DND-41 (cell line): ENCODE data around the gene IGFBP6.
A peak's percentile ranks its signal among the peaks of the same experiment; 100 is the strongest.

Source experiments
- ATAC-seq: fragments of 200-7000 bp; cut with Tn5 transposase; 3 replicates; pipeline ENCODE4 v1.9.1; 2021; ENCODE audit warnings: low read depth; ENCODE audit not compliant: insufficient read depth
- DNase-seq: peaks from one replicate; pipeline ENCODE4 v3.0.0-alpha.2; 2020
- H2AFZ ChIP-seq: 2 replicates; pipeline ENCODE4 v1.6.0; 2012; ENCODE audit warnings: low read depth, low read length
- H3K27ac ChIP-seq: 2 replicates; pipeline ENCODE4 v1.5.1; 2012; ENCODE audit warnings: low read length, inconsistent platforms
- H3K27me3 ChIP-seq: fragments of 200-600 bp; sonication (generic); 2 replicates; pipeline ENCODE4 v1.6.0; 2012; ENCODE audit warnings: low read length, mild to moderate bottlenecking, inconsistent platforms; ENCODE audit not compliant: insufficient read depth, poor library complexity
- H3K36me3 ChIP-seq: 2 replicates; pipeline ENCODE4 v1.5.1; 2012; ENCODE audit warnings: low read length, inconsistent platforms; ENCODE audit not compliant: insufficient read depth
- H3K4me1 ChIP-seq: 2 replicates; pipeline ENCODE4 v1.5.1; 2012; ENCODE audit warnings: mild to moderate bottlenecking, low read length; ENCODE audit not compliant: insufficient read depth
- H3K4me2 ChIP-seq: 2 replicates; pipeline ENCODE4 v1.6.0; 2012; ENCODE audit warnings: mild to moderate bottlenecking, moderate library complexity, low read length, inconsistent platforms; ENCODE audit not compliant: insufficient read depth
- H3K4me3 ChIP-seq, 2 experiments: fragments of 200-600 bp in 1 of 2; shearing (Covaris generic) in 1 of 2; 2 replicates each; pipeline ENCODE4 v1.5.1; 2012 to 2016; ENCODE audit warnings: inconsistent platforms in 2 of 2, low read length in 2 of 2, mild to moderate bottlenecking in 2 of 2, low read depth in 1 of 2, moderate library complexity in 1 of 2
- H3K79me2 ChIP-seq: 2 replicates; pipeline ENCODE4 v1.6.0; 2012; ENCODE audit warnings: low read length, inconsistent platforms; ENCODE audit not compliant: insufficient read depth
- H3K9ac ChIP-seq: 2 replicates; pipeline ENCODE4 v1.6.0; 2012; ENCODE audit warnings: low read depth, mild to moderate bottlenecking, inconsistent platforms, low read length, moderate library complexity
- H3K9me3 ChIP-seq: 2 replicates; pipeline ENCODE4 v1.5.1; 2012; ENCODE audit warnings: low read length, moderate library complexity, mild to moderate bottlenecking, inconsistent platforms; ENCODE audit not compliant: insufficient read depth, severe bottlenecking
- H4K20me1 ChIP-seq: 2 replicates; pipeline ENCODE4 v1.6.0; 2012; ENCODE audit warnings: low read length; ENCODE audit not compliant: insufficient read depth
- EZH2 ChIP-seq: IDR thresholded peaks from 3 replicates; pipeline ENCODE4 v1.6.1; 2012; ENCODE audit warnings: borderline replicate concordance, low read depth, mild to moderate bottlenecking, moderate library complexity, low read length, inconsistent platforms; ENCODE audit not compliant: severe bottlenecking
- TF ChIP-seq, protein P1 (sequence below): IDR thresholded peaks from 2 replicates; pipeline ENCODE4 v1.5.1; 2012; ENCODE audit warnings: borderline replicate concordance, low read length, moderate library complexity, mild to moderate bottlenecking; ENCODE audit not compliant: poor library complexity, severe bottlenecking; ENCODE audit errors: extremely low read depth

The IGFBP6 gene

DNA sequence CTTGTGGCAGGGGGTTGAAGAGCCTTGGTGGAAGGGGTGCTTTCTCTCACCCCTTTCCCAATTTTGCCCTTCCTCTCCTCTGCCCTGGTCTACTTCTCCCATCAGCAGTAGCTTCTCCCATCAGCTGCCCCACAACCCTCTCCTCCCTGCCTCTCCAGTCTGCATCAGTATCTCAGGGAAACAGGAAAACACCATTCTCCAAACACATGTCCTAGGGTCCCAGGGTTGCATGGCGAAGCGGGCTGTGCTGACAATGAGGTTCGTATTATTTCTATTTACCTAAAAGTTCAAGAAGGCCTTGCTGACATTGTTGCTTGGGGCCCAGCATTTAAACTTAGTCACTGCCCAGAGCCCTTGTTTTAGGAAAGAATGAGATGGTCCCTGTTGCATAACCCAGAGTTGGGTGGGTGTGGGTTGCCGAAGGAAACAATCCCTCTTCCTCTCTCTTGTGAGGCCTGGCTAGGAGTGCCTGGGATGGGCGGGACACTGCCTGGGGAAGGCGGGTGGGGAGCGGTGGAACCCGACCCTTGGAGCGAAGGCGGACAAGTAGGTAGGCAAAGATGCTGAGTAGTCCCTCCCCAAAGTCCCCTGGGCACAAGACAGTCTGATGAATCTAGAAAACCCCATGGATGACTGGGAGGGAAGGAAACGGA is 1.3 kb upstream of the IGFBP6 start:
- Histone ChIP-seq H3K4me1 (peaks cover 20% of the 10 kb centered on the region), H3K4me2 (no peak overlapping the region), H2AFZ (no peak overlapping the region), H3K27ac (no peak overlapping the region), H3K27me3 (peaks cover 42% of the 10 kb centered on the region), H4K20me1 (peaks cover 7% of the 10 kb centered on the region; the same call in 1 of the 2 replicates), H3K4me3 (no peak overlapping the region), H3K9me3 (no peaks in the 10 kb centered on the region), H3K36me3 (no peaks in the 10 kb centered on the region), H3K9ac (no peak overlapping the region), H3K79me2 (no peaks in the 10 kb centered on the region)
- ATAC-seq (no peak), DNase-seq (no peak)
- TF ChIP-seq, protein P1, sequence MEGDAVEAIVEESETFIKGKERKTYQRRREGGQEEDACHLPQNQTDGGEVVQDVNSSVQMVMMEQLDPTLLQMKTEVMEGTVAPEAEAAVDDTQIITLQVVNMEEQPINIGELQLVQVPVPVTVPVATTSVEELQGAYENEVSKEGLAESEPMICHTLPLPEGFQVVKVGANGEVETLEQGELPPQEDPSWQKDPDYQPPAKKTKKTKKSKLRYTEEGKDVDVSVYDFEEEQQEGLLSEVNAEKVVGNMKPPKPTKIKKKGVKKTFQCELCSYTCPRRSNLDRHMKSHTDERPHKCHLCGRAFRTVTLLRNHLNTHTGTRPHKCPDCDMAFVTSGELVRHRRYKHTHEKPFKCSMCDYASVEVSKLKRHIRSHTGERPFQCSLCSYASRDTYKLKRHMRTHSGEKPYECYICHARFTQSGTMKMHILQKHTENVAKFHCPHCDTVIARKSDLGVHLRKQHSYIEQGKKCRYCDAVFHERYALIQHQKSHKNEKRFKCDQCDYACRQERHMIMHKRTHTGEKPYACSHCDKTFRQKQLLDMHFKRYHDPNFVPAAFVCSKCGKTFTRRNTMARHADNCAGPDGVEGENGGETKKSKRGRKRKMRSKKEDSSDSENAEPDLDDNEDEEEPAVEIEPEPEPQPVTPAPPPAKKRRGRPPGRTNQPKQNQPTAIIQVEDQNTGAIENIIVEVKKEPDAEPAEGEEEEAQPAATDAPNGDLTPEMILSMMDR: no peak
- TF ChIP-seq EZH2: peak; percentile 30

DNA sequence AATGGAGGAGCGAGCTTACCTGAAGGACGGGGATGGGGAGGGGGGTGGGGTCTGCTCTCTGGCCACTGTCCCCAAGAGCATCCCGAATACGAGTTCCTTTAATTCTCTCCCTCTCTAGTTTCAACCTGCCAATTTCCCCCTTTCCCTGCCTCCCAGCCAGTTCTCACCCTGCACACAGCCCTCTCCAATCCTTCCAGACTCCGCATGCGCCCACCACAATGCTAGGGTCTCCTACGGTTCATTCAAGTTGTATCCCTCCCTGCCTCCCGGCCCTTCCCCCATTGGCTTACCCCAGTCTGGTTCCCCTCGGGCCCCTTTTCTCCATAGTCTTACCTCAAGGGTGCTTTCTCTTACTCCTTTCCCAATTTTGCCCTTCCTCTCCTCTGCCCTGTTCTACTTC is 708 bp upstream of the IGFBP6 start:
- H3K9me3 ChIP-seq: no peaks in the 10 kb centered on the region
- H3K36me3 ChIP-seq: no peaks in the 10 kb centered on the region
- DNase-seq: no peak
- H3K79me2 ChIP-seq: no peaks in the 10 kb centered on the region
- H3K4me2 ChIP-seq: peak overlapping the region; percentile 80
- peaks cover 42% of the 10 kb centered on the region for H3K27me3 ChIP-seq
- H4K20me1 ChIP-seq: peaks cover 7% of the 10 kb centered on the region; the same call in 1 of the 2 replicates
- no peak for ATAC-seq
- no peak overlapping the region for H3K27ac ChIP-seq
- no peak overlapping the region for H3K4me3 ChIP-seq
- H2AFZ ChIP-seq: no peak overlapping the region
- peaks cover 20% of the 10 kb centered on the region for H3K4me1 ChIP-seq
- TF ChIP-seq, protein P1: no peak
- H3K9ac ChIP-seq: no peak overlapping the region

DNA sequence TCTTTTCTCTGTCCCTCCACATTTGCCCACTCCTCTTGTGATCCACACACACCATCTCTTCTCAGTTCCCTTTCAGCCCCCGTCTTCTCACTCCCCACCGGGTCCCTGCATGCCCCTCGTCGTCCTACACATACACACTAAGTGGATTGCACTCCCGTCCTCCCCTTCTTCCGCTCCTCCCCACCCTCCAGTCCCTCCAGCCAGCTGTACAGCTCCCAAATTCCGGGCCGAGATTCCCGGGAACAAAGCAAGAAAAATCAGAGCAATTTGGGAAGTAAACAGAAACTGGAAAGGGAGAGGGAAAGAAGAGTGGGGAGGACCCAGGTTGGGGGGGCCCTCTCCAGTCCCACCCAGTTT is 282 bp upstream of the IGFBP6 start:
- Histone ChIP-seq H3K4me3 (peak overlapping the region in 1 of 2 experiments; percentile 53; a peak in 2 of 4 replicates), H3K9ac (peak overlapping the region; percentile 33; the same call in 1 of the 2 replicates), H3K4me2 (peak overlapping the region; percentile 80), H2AFZ (no peak overlapping the region), H3K9me3 (no peaks in the 10 kb centered on the region), H3K79me2 (no peaks in the 10 kb centered on the region), H3K4me1 (peaks cover 20% of the 10 kb centered on the region), H3K27ac (no peak overlapping the region), H3K36me3 (no peaks in the 10 kb centered on the region), H4K20me1 (peaks cover 7% of the 10 kb centered on the region; the same call in 1 of the 2 replicates), H3K27me3 (peaks cover 42% of the 10 kb centered on the region)
- ATAC-seq: no peak
- no peak for DNase-seq
- TF ChIP-seq, protein P1: no peak
- TF ChIP-seq EZH2: no peak
